HG03571 (cell line): ENCODE data around the gene PROZ.
A peak's percentile ranks its signal among the peaks of the same experiment; 100 is the strongest.

ENCODE experiments used
- ATAC-seq: cut with Tn5 transposase; IDR thresholded peaks from one replicate; pipeline ENCODE4 v1.9.1; 2021; ENCODE audit not compliant: unreplicated experiment

Gene PROZ

GRCh38 chr13:113171250-113172125 is 13.0 kb downstream of the PROZ start:
- no peak for ATAC-seq

GRCh38 chr13:113172419-113172926 is 14.0 kb downstream of the PROZ start:
- ATAC-seq: no peak

- no peak for ATAC-seq
Measured at GRCh38 chr13:113176280-113176679, 17.8 kb downstream of the PROZ start.

GRCh38 chr13:113176822-113177221 is 18.4 kb downstream of the PROZ start:
- no peak for ATAC-seq

GRCh38 chr13:113178070-113178895 is 19.8 kb downstream of the PROZ start:
- no peak for ATAC-seq

- no peak for ATAC-seq
Measured at GRCh38 chr13:113178896-113179167, 20.4 kb downstream of the PROZ start.

GRCh38 chr13:113179374-113180230 is 21.2 kb downstream of the PROZ start:
- no peak for ATAC-seq

- ATAC-seq: no peak
Measured at GRCh38 chr13:113182046-113182445, 23.6 kb downstream of the PROZ start.

- ATAC-seq: no peak
Measured at GRCh38 chr13:113183450-113184129, 25.1 kb downstream of the PROZ start.

- no peak for ATAC-seq
Measured at GRCh38 chr13:113184568-113185440, 26.4 kb downstream of the PROZ start.

GRCh38 chr13:113186061-113186900 is 27.8 kb downstream of the PROZ start:
- ATAC-seq: peak; percentile 89

- no peak for ATAC-seq
Measured at GRCh38 chr13:113187263-113187669, 28.8 kb downstream of the PROZ start.

GRCh38 chr13:113187883-113188665 is 29.6 kb downstream of the PROZ start:
- ATAC-seq: no peak

GRCh38 chr13:113190181-113190580 is 31.7 kb downstream of the PROZ start:
- no peak for ATAC-seq

- no peak for ATAC-seq
Measured at GRCh38 chr13:113192279-113192678, 33.8 kb downstream of the PROZ start.

- ATAC-seq: no peak
Measured at GRCh38 chr13:113192902-113193301, 34.5 kb downstream of the PROZ start.

- no peak for ATAC-seq
Measured at GRCh38 chr13:113195360-113195759, 36.9 kb downstream of the PROZ start.
